ENCODE results near the gene ZMYND15.
A peak's percentile ranks its signal among the peaks of the same experiment; 100 is the strongest.

- TF ChIP-seq CTCF (IDR thresholded peaks at IDR 0.05) (no peak), POLR2AphosphoS5 (IDR thresholded peaks at IDR 0.05) (peak in 1 of 2 donors; percentile 10), POLR2A (IDR thresholded peaks at IDR 0.05) (no peak)
Observed at GRCh38 chr17:4708436-4708835, 31.2 kb upstream of the ZMYND15 start.
